ENCODE measurements around the gene TAS2R40.

DNA sequence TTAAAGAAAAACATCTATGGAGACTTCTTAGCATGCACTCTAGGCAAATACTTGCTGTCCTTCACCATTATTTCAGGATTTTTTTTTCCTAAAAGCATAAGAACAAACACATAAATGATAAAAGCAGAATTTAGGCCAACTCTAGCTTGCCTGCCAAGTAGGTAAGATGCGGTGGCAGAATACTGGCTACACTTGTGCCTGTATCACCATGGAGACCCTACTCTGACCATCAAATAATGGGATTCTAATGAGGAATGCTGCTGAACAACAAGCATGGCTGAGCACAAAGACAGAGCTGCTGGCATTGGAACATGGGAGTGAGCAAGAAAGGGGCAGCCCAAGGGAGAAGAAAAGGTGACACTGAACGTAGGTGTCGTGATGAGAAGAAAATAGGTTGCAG is 18.5 kb upstream of the TAS2R40 start:
- TF ChIP-seq, protein P1, sequence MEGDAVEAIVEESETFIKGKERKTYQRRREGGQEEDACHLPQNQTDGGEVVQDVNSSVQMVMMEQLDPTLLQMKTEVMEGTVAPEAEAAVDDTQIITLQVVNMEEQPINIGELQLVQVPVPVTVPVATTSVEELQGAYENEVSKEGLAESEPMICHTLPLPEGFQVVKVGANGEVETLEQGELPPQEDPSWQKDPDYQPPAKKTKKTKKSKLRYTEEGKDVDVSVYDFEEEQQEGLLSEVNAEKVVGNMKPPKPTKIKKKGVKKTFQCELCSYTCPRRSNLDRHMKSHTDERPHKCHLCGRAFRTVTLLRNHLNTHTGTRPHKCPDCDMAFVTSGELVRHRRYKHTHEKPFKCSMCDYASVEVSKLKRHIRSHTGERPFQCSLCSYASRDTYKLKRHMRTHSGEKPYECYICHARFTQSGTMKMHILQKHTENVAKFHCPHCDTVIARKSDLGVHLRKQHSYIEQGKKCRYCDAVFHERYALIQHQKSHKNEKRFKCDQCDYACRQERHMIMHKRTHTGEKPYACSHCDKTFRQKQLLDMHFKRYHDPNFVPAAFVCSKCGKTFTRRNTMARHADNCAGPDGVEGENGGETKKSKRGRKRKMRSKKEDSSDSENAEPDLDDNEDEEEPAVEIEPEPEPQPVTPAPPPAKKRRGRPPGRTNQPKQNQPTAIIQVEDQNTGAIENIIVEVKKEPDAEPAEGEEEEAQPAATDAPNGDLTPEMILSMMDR (conservative IDR thresholded peaks at IDR 0.05 in 1 of 2, IDR thresholded peaks at IDR 0.05 in 1 of 2; ENCODE audit: extremely low read depth in 1 of 2, insufficient read depth in 1 of 2, low read depth in 1 of 2, low read length in 2 of 2) = no peak
- TF ChIP-seq EZH2 (IDR thresholded peaks at IDR 0.05; ENCODE audit: borderline replicate concordance, low read length) = no peak
